ENCODE measurements around the gene PCGF1.
A peak's percentile ranks its signal among the peaks of the same experiment; 100 is the strongest.

PCGF1 gene

GRCh38 chr2:74536166-74536950 is 28.9 kb upstream of the PCGF1 start:
- no peak for DNase-seq (ENCODE audit: low spot score)

- no peak for DNase-seq (ENCODE audit: low spot score)
Observed at GRCh38 chr2:74535440-74535965, 28.0 kb upstream of the PCGF1 start.

- no peak for DNase-seq (ENCODE audit: low spot score)
Observed at GRCh38 chr2:74534411-74534810, 26.9 kb upstream of the PCGF1 start.

GRCh38 chr2:74533464-74533863 is 26.0 kb upstream of the PCGF1 start:
- DNase-seq (ENCODE audit: low spot score), result no peak

- DNase-seq (ENCODE audit: low spot score), result peak; percentile 62
Observed at GRCh38 chr2:74532222-74532621, 24.7 kb upstream of the PCGF1 start.

GRCh38 chr2:74531666-74532065 is 24.2 kb upstream of the PCGF1 start:
- no peak for DNase-seq (ENCODE audit: low spot score)

- DNase-seq (ENCODE audit: low spot score), result peak; percentile 34
Observed at GRCh38 chr2:74530239-74531187, 23.0 kb upstream of the PCGF1 start.

- DNase-seq (ENCODE audit: low spot score), result peak; percentile 99
Observed at GRCh38 chr2:74529357-74530238, 22.1 kb upstream of the PCGF1 start, which contains the start of the genes AUP1 and HTRA2. Gene AUP1, minus strand, starts transcription at chr2:74529706. Its CDS starts 77 bp downstream, at chr2:74529629. Gene HTRA2, plus strand, starts transcription at chr2:74529933. Its CDS starts 74 bp downstream, at chr2:74530007.

GRCh38 chr2:74528600-74529356 is 21.3 kb upstream of the PCGF1 start:
- DNase-seq (ENCODE audit: low spot score), result no peak

- DNase-seq (ENCODE audit: low spot score), result no peak
Observed at GRCh38 chr2:74527741-74528140, 20.2 kb upstream of the PCGF1 start.

GRCh38 chr2:74526649-74527230 is 19.2 kb upstream of the PCGF1 start:
- no peak for DNase-seq (ENCODE audit: low spot score)

- DNase-seq (ENCODE audit: low spot score), result peak; percentile 67
Observed at GRCh38 chr2:74525717-74526648, 18.5 kb upstream of the PCGF1 start, which contains the start of gene DQX1. Gene DQX1, minus strand, starts transcription at chr2:74526231. Its CDS starts 502 bp downstream, at chr2:74525729.

- no peak for DNase-seq (ENCODE audit: low spot score)
Observed at GRCh38 chr2:74524955-74525716, 17.6 kb upstream of the PCGF1 start.

GRCh38 chr2:74524005-74524404 is 16.5 kb upstream of the PCGF1 start:
- no peak for DNase-seq (ENCODE audit: low spot score)

- DNase-seq (ENCODE audit: low spot score), result no peak
Observed at GRCh38 chr2:74522516-74522915, 15.0 kb upstream of the PCGF1 start.

GRCh38 chr2:74516650-74517049 is 9.2 kb upstream of the PCGF1 start:
- DNase-seq (ENCODE audit: low spot score), result no peak

GRCh38 chr2:74515981-74516633 is 8.6 kb upstream of the PCGF1 start:
- DNase-seq (ENCODE audit: low spot score), result no peak
